ENCODE data around the gene EIF4EBP2.

EIF4EBP2 gene

GRCh38 chr10:70404036-70404786, at the start of gene EIF4EBP2:
TSS of gene EIF4EBP2 (plus strand) at chr10:70404145. CDS start at chr10:70404402, 257 bp downstream.
- DNase-seq, result peak; percentile 96

GRCh38 chr10:70354556-70354955, 49.4 kb upstream of the EIF4EBP2 start:
- no peak for DNase-seq

- no peak for DNase-seq
Observed at GRCh38 chr10:70355051-70356021, 48.6 kb upstream of the EIF4EBP2 start.

GRCh38 chr10:70357565-70357964, 46.4 kb upstream of the EIF4EBP2 start:
- DNase-seq, result no peak

- DNase-seq, result no peak
Observed at GRCh38 chr10:70358446-70358845, 45.5 kb upstream of the EIF4EBP2 start.

GRCh38 chr10:70359017-70359550, 44.9 kb upstream of the EIF4EBP2 start:
- DNase-seq, result no peak

- DNase-seq, result no peak
Observed at GRCh38 chr10:70360215-70360614, 43.7 kb upstream of the EIF4EBP2 start.

- no peak for DNase-seq
Observed at GRCh38 chr10:70362328-70362727, 41.6 kb upstream of the EIF4EBP2 start.

GRCh38 chr10:70363292-70363691, 40.7 kb upstream of the EIF4EBP2 start:
- DNase-seq, result no peak

GRCh38 chr10:70363971-70364771, 39.8 kb upstream of the EIF4EBP2 start:
- DNase-seq, result peak; percentile 93

GRCh38 chr10:70364772-70365091, 39.2 kb upstream of the EIF4EBP2 start:
- DNase-seq, result no peak

GRCh38 chr10:70367195-70367796, 36.6 kb upstream of the EIF4EBP2 start:
- DNase-seq, result peak; percentile 57

- DNase-seq, result no peak
Observed at GRCh38 chr10:70368774-70369482, 35.0 kb upstream of the EIF4EBP2 start.

- no peak for DNase-seq
Observed at GRCh38 chr10:70369498-70370018, 34.4 kb upstream of the EIF4EBP2 start.

GRCh38 chr10:70370766-70371165, 33.2 kb upstream of the EIF4EBP2 start:
- DNase-seq, result no peak

GRCh38 chr10:70371846-70372245, 32.1 kb upstream of the EIF4EBP2 start:
- DNase-seq, result no peak

- peak; percentile 65 for DNase-seq
Observed at GRCh38 chr10:70374775-70375614, 28.9 kb upstream of the EIF4EBP2 start.

- DNase-seq, result peak; percentile 54
Observed at GRCh38 chr10:70376436-70377378, 27.2 kb upstream of the EIF4EBP2 start.

GRCh38 chr10:70378122-70378521, 25.8 kb upstream of the EIF4EBP2 start:
- peak; percentile 95 for DNase-seq
